ENCODE data around the gene ANXA11. TPM values are rescaled to one million over a fixed set of nuclear protein-coding genes. Genes with fewer than 3 reads are reported as not detected.

ANXA11 gene
- total and polyA plus RNA-seq, 9 of the 15 experiments (the other 6 are each of a cell fraction or from before 2014, with no cell fraction given): 43.6 to 212 (median 109) TPM

DNA sequence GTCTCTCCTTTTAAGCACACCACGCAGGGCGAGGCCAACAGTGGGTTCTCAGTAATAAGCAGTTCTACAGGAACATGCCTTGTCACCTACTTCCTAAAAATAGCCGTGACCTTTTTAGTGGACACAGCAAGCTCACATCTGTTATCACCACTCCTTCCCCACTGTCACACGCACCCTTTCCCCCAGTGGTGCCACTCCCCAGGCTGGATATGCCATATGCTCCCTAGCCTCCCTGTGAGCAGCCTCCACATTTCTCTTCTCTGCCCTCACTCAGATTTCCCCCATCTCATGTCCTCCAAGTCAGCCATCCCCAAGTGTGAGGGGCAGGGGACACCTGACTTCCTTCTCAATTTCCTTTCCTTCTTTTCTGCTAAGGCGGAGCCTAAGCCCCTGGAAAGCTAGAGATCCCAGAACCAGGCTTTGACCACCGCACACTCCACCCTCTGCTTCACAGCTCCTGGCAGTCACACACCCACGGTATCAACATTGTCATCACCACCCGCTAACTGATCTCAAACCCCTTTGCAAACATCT, 3.7 kb downstream of the ANXA11 start (continued):
- TF ChIP-seq CBFA2T3 (IDR thresholded peaks at IDR 0.05) (peak; percentile 17), PATZ1 (CRISPR knock-in tag; IDR thresholded peaks at IDR 0.05; ENCODE audit: borderline replicate concordance) (no peak), TBP (optimal IDR thresholded peaks at IDR 0.05; ENCODE audit: low read depth, low read length) (no peak), SIN3A (IDR thresholded peaks at IDR 0.05; ENCODE audit: borderline replicate concordance in 2 of 2, control insufficient read depth in 1 of 2, low read depth in 2 of 2, low read length in 2 of 2) (no peak), RBM34 (IDR thresholded peaks at IDR 0.05; ENCODE audit: borderline replicate concordance, insufficient read depth, low read length) (no peak), MTA3 (IDR thresholded peaks at IDR 0.05; ENCODE audit: borderline replicate concordance) (peak; percentile 40; the same call in 1 of the 2 replicates), PKNOX1 (IDR thresholded peaks at IDR 0.05) (0 out of 2 replicates have a peak, but pooled peaks have one; percentile 22), IRF2 (CRISPR knock-in tag; IDR thresholded peaks at IDR 0.05) (no peak), ZNF324 (CRISPR knock-in tag; IDR thresholded peaks at IDR 0.05) (no peak), FIP1L1 (IDR thresholded peaks at IDR 0.05; ENCODE audit: low read depth, low read length, poor library complexity, severe bottlenecking) (no peak), SREBF2 (CRISPR knock-in tag; IDR thresholded peaks at IDR 0.05) (0 out of 2 replicates have a peak, but pooled peaks have one; percentile 48), ZNF583 (CRISPR knock-in tag; IDR thresholded peaks at IDR 0.05) (no peak), KAT8 (IDR thresholded peaks at IDR 0.05; ENCODE audit: low read depth) (no peak), ZNF140 (CRISPR knock-in tag; IDR thresholded peaks at IDR 0.05) (no peak), SOX6 (IDR thresholded peaks at IDR 0.05) (0 out of 2 replicates have a peak, but pooled peaks have one; percentile 22), FOXA3 (CRISPR knock-in tag; conservative IDR thresholded peaks at IDR 0.05 in 1 of 2, IDR thresholded peaks at IDR 0.05 in 1 of 2) (no peak), ELF1 (tag; IDR thresholded peaks at IDR 0.05) (no peak), ZBTB43 (CRISPR knock-in tag; IDR thresholded peaks at IDR 0.05) (no peak), KLF10 (CRISPR knock-in tag; IDR thresholded peaks at IDR 0.05) (no peak), C11orf30 (IDR thresholded peaks at IDR 0.05; ENCODE audit: low read depth) (peak; percentile 59; the same call in 1 of the 2 replicates), ARID1B (IDR thresholded peaks at IDR 0.05) (peak; percentile 44), ZNF561 (CRISPR knock-in tag; conservative IDR thresholded peaks at IDR 0.05) (no peak), SMARCA4 (IDR thresholded peaks at IDR 0.05) (0 out of 2 replicates have a peak, but pooled peaks have one; percentile 44)
- TF ChIP-seq, protein P1, sequence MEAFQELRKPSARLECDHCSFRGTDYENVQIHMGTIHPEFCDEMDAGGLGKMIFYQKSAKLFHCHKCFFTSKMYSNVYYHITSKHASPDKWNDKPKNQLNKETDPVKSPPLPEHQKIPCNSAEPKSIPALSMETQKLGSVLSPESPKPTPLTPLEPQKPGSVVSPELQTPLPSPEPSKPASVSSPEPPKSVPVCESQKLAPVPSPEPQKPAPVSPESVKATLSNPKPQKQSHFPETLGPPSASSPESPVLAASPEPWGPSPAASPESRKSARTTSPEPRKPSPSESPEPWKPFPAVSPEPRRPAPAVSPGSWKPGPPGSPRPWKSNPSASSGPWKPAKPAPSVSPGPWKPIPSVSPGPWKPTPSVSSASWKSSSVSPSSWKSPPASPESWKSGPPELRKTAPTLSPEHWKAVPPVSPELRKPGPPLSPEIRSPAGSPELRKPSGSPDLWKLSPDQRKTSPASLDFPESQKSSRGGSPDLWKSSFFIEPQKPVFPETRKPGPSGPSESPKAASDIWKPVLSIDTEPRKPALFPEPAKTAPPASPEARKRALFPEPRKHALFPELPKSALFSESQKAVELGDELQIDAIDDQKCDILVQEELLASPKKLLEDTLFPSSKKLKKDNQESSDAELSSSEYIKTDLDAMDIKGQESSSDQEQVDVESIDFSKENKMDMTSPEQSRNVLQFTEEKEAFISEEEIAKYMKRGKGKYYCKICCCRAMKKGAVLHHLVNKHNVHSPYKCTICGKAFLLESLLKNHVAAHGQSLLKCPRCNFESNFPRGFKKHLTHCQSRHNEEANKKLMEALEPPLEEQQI (IDR thresholded peaks at IDR 0.05): no peak

Data from K562 (cell line).